Measurements from ENCODE around the gene TCP10L. TPM values are rescaled to one million over a fixed set of nuclear protein-coding genes. Genes with fewer than 3 reads are reported as not detected.
"Not testable (repeated sequence)": the region's sequence is repeated elsewhere in the genome, so short reads cannot be mapped to it uniquely, and the experiment has no call there.

The TCP10L gene, protein sequence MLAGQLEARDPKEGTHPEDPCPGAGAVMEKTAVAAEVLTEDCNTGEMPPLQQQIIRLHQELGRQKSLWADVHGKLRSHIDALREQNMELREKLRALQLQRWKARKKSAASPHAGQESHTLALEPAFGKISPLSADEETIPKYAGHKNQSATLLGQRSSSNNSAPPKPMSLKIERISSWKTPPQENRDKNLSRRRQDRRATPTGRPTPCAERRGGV
- polyA plus RNA-seq (2011; rRNA removed) = 0.12 and 0.19 TPM in 2 replicates
- polyA minus RNA-seq (2011; rRNA and poly(A)+ RNA removed) = not detected in 2 replicates

DNA sequence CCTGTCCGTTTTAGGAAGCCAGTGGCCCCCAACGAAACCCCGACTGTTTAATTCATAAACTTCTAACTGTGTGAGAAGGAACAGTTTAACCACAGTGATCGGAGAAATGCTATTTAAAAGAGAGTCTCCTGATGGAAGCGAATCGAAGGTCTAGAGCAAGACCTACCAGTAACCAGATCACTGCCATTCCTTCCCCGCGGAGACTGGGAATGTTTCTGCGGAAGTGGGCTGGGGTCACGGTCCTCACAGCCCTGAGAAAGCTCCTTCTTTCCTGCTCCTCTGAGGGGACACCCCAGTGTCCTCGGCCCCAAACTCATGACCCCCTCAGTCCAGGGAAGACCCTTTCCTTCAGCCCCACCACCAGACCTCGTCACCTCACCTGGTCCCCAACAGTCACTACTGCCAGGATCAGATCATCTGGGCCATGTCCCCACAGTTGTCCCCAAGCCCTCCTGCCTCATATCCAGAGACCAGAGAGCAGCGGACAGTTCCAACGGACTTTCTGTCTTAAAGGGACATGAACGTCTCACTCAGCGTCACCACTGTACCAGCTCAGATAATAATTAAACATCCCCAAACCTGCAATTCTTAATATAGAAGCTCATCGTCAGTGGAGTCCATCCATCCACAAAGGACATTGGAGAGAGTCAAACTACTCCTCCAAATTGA, at the start of gene TCP10L:
TSS of gene TCP10L (minus strand) at position 482 of the 669 bp plus-strand sequence. CDS start 1,219 bp downstream, outside the sequence.
- H3K9me3 ChIP-seq (ENCODE audit: control insufficient read depth, insufficient read depth, low read length) = no peaks in the 10 kb centered on the region
- CTCF ChIA-PET = interaction anchor here (1.3 to 1.5 kb wide), 2 partner anchors 16 to 182 kb away, joined by 3 read pairs; no protein-coding TSS in a partner anchor
- H3K27ac ChIP-seq (ENCODE audit: low read depth, low read length) = no peak within 1 kb of the TSS
- H3K27me3 ChIP-seq (ENCODE audit: control insufficient read depth, insufficient read depth, low read length) = peaks cover 22% of the 10 kb centered on the region
- POLR2A ChIA-PET = no interaction called here
- TF ChIP-seq, protein P1, sequence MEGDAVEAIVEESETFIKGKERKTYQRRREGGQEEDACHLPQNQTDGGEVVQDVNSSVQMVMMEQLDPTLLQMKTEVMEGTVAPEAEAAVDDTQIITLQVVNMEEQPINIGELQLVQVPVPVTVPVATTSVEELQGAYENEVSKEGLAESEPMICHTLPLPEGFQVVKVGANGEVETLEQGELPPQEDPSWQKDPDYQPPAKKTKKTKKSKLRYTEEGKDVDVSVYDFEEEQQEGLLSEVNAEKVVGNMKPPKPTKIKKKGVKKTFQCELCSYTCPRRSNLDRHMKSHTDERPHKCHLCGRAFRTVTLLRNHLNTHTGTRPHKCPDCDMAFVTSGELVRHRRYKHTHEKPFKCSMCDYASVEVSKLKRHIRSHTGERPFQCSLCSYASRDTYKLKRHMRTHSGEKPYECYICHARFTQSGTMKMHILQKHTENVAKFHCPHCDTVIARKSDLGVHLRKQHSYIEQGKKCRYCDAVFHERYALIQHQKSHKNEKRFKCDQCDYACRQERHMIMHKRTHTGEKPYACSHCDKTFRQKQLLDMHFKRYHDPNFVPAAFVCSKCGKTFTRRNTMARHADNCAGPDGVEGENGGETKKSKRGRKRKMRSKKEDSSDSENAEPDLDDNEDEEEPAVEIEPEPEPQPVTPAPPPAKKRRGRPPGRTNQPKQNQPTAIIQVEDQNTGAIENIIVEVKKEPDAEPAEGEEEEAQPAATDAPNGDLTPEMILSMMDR (IDR thresholded peaks at IDR 0.05; ENCODE audit: low read depth, low read length) = no peak
- no peak for DNase-seq (ENCODE audit: low read depth, low spot score)
- H3K4me3 ChIP-seq (ENCODE audit: low read depth, low read length) = no peak within 1 kb of the TSS

DNA sequence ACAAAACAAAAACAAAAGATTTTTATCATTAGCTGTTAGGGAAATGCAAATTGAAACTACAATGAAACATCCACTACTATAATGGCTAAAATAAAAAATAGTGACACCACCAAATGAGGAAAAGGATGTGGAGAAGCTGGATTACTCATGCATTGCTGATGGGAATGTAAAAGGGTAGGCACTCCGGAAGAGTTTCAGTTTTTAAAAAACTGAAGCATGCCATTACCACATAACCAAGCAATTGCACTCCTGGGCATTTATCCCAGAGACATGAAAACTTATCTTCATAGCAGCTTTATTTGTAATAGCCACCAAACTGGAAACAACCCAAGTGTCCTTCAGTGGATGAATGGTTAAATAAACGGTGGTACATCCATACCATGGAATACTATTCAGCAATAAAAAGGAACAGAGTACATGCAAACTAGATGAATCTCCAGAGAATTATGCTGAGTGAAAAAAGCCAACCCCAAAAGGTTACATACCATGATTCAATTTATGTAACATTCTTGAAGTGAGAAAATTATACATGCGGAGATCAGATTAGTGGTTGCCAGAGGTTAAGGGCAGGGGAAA, 41.4 kb upstream of the TCP10L start:
- Histone ChIP-seq H3K4me3 (ENCODE audit: low read depth, low read length) (no peak overlapping the region), H3K27ac (ENCODE audit: low read depth, low read length) (no peak overlapping the region), H3K27me3 (ENCODE audit: control insufficient read depth, insufficient read depth, low read length) (no peaks in the 10 kb centered on the region), H3K9me3 (ENCODE audit: control insufficient read depth, insufficient read depth, low read length) (peaks cover 3% of the 10 kb centered on the region; the same call in 1 of the 2 replicates)
- POLR2A ChIA-PET = no interaction called here
- CTCF ChIA-PET = no interaction called here
- DNase-seq (ENCODE audit: low read depth, low spot score) = no peak
- TF ChIP-seq, protein P1 (IDR thresholded peaks at IDR 0.05; ENCODE audit: low read depth, low read length) = no peak

DNA sequence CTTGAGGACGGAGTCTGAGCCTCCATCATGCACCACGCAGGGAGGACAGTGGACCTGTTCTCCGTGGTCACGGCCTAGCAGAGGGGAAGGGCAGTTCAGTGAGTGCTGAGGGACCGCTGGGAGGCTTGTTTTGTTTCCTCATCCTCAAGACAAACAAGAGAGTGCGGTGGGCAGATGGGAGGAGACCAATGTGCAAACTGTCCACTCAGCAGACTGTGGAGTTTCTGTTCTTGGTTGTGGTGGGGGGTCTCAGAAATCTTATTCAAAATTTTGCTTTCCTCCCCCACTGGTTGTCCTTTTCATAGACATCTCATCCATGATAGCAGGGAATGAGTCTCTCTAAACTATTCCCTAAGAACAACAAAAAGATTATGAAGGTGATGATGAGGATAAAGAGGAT, 32.9 kb upstream of the TCP10L start:
- POLR2A ChIA-PET; H3K27me3 ChIP-seq (ENCODE audit: control insufficient read depth, insufficient read depth, low read length); CTCF ChIA-PET; H3K9me3 ChIP-seq (ENCODE audit: control insufficient read depth, insufficient read depth, low read length); DNase-seq (ENCODE audit: low read depth, low spot score); H3K27ac ChIP-seq (ENCODE audit: low read depth, low read length); H3K4me3 ChIP-seq (ENCODE audit: low read depth, low read length): not testable (repeated sequence)

DNA sequence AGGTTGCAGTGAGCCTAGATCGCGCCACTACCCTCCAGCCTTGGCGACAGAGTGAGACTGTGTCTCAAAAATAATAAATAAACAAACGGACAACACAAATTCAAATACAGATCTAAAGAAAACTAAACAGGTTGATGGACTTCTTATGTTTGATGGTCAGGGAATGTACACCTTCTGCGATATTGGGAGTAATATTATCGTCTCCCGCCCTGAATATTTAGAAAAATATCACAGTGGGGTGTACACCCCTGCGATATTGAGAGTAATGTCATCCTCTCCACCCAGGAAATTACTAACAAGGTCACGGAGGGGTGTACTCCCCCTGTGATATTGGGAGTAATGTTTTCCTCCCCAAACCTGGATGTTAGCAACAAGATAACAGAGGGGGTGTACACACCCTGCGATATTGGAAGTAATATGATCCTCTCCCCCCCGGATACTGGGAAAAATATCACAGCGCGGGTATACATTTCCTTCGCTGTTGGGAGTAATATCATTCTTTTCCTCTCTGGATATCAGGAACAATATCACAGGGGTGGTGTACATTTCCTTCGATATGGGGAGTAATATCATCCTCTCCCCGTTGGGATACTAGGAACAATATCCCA, 28.2 kb upstream of the TCP10L start:
- no peak for DNase-seq (ENCODE audit: low read depth, low spot score)
- CTCF ChIA-PET = interaction anchor here (0.6 to 5.5 kb wide), 2 partner anchors 14 to 901 kb away, joined by 5 to 55 read pairs; no protein-coding TSS in a partner anchor
- Histone ChIP-seq H3K9me3 (ENCODE audit: control insufficient read depth, insufficient read depth, low read length) (no peaks in the 10 kb centered on the region), H3K27me3 (ENCODE audit: control insufficient read depth, insufficient read depth, low read length) (no peaks in the 10 kb centered on the region), H3K27ac (ENCODE audit: low read depth, low read length) (no peak overlapping the region), H3K4me3 (ENCODE audit: low read depth, low read length) (peak overlapping the region; percentile 92)
- POLR2A ChIA-PET = interaction anchor here (1.6 kb wide), 1 partner anchor 866 kb away, joined by 3 read pairs; the partner anchor contains the start of gene TMEM50B
- TF ChIP-seq, protein P1 (IDR thresholded peaks at IDR 0.05; ENCODE audit: low read depth, low read length) = no peak

GRCh38 chr21:32612999-32613337, 27.6 kb upstream of the TCP10L start:
- ChIA-PET POLR2A (interaction anchor here (1.0 to 1.6 kb wide), 4 partner anchors 115 to 867 kb away, joined by 3 to 4 read pairs (median 4); partner anchors contain the start of genes EVA1C, IFNAR1, SYNJ1 and TMEM50B), CTCF (interaction anchor here (0.6 to 5.5 kb wide), 2 partner anchors 13 to 901 kb away, joined by 5 to 55 read pairs; no protein-coding TSS in a partner anchor)
- no peak for DNase-seq (ENCODE audit: low read depth, low spot score)
- H3K27me3 ChIP-seq (ENCODE audit: control insufficient read depth, insufficient read depth, low read length) = no peaks in the 10 kb centered on the region
- H3K4me3 ChIP-seq (ENCODE audit: low read depth, low read length) = peak overlapping the region; percentile 92
- TF ChIP-seq, protein P1 (IDR thresholded peaks at IDR 0.05; ENCODE audit: low read depth, low read length) = no peak
- no peaks in the 10 kb centered on the region for H3K9me3 ChIP-seq (ENCODE audit: control insufficient read depth, insufficient read depth, low read length)
- peak overlapping the region; percentile 98 for H3K27ac ChIP-seq (ENCODE audit: low read depth, low read length)
